Neural progenitor cell (in vitro differentiated cells): ENCODE measurements around the gene RHBDF1.

Experiments
- EZH2 ChIP-seq: fragments of 200-600 bp; sonication (generic); IDR thresholded peaks from 2 replicates; pipeline ENCODE4 v1.6.1; 2017; ENCODE audit warnings: antibody characterized with exemption, mild to moderate bottlenecking, moderate library complexity
- TF ChIP-seq, protein P1 (sequence below): fragments of 200-600 bp; sonication (generic); IDR thresholded peaks from 2 replicates; pipeline ENCODE4 v1.5.1; 2017; ENCODE audit warnings: antibody characterized with exemption, mild to moderate bottlenecking

DNA sequence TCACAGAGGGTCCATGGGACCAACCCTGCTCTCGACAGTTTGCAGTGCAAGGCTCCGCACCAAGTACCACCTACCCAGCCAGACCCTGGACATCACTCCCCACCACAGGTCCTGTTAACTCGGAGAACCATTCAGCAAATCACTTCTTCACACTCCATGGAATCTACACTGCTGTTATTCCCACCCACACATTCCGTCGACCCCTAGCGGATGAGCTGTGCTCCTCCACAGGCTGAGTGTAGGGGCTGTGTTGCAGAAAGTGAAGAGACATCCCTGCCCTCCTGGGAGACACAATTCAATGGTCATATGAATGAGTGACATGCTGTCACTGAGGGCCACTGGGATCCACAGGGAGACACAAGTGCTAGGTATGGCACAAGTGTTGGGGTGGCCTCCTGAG is 33.1 kb upstream of the RHBDF1 start:
- no peak for TF ChIP-seq EZH2
- TF ChIP-seq, protein P1, sequence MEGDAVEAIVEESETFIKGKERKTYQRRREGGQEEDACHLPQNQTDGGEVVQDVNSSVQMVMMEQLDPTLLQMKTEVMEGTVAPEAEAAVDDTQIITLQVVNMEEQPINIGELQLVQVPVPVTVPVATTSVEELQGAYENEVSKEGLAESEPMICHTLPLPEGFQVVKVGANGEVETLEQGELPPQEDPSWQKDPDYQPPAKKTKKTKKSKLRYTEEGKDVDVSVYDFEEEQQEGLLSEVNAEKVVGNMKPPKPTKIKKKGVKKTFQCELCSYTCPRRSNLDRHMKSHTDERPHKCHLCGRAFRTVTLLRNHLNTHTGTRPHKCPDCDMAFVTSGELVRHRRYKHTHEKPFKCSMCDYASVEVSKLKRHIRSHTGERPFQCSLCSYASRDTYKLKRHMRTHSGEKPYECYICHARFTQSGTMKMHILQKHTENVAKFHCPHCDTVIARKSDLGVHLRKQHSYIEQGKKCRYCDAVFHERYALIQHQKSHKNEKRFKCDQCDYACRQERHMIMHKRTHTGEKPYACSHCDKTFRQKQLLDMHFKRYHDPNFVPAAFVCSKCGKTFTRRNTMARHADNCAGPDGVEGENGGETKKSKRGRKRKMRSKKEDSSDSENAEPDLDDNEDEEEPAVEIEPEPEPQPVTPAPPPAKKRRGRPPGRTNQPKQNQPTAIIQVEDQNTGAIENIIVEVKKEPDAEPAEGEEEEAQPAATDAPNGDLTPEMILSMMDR, result no peak
